Measurements from ENCODE around the gene WASHC3. TPM values are rescaled to one million over a fixed set of nuclear protein-coding genes. Genes with fewer than 3 reads are reported as not detected.
"Not testable (repeated sequence)": the region's sequence is repeated elsewhere in the genome, so short reads cannot be mapped to it uniquely, and the experiment has no call there.

WASHC3 gene, protein sequence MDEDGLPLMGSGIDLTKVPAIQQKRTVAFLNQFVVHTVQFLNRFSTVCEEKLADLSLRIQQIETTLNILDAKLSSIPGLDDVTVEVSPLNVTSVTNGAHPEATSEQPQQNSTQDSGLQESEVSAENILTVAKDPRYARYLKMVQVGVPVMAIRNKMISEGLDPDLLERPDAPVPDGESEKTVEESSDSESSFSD
- total RNA-seq, result 53.6 and 96.6 TPM in 2 replicates

GRCh38 chr12:102061560-102062418 lies at the start of gene WASHC3:
TSS of gene WASHC3 (minus strand) at chr12:102061991. CDS start at chr12:102061962, 29 bp downstream.
- DNase-seq (ENCODE audit: low read depth), result peak; percentile 82

- DNase-seq (ENCODE audit: low read depth), result no peak
These were observed 49.0 kb upstream of the WASHC3 start for GRCh38 chr12:102110782-102111181.

GRCh38 chr12:102107970-102108369 lies 46.2 kb upstream of the WASHC3 start:
- DNase-seq (ENCODE audit: low read depth), result no peak

DNA sequence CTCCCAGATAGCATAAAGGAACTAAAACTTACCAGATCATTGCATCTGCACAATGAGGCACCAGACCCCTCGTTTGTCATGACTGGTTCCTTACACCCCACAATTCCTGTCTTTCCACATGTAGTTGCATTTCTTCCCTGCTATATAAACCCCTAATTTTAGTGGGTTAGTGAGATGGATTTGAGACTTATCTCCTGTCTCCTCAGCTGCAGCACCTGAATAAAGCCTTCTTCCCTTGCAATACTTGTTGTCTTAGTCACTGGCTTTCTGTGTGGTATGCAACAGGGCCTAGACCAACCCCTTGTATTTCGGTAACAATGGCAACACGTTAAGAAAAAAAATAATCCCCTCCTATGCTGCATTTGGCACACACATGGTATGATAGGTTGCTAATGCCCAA lies 45.1 kb upstream of the WASHC3 start:
- DNase-seq (ENCODE audit: low read depth), result no peak

- no peak for DNase-seq (ENCODE audit: low read depth)
These were observed 35.1 kb upstream of the WASHC3 start for GRCh38 chr12:102096855-102097254.

- DNase-seq (ENCODE audit: low read depth), result peak; percentile 28
These were observed 34.0 kb upstream of the WASHC3 start for GRCh38 chr12:102095677-102096263.

DNA sequence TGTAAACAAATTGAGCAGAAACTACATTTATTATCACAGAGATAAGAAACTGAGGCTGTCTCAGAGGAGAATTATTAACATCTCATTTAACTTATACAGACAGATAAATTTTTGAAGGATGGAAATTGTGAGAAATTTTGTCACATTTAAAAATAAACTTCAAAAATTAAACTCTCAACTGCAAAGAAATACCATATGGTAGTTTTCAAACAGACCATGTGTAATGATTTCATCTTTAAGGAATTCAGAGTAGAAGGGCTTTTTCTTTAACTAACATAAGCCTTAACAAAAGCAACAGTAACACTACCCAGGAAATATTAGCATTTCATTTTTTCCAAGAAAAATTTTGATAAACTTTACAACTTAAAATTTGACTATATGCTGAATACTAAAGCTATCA lies 31.5 kb upstream of the WASHC3 start:
- DNase-seq (ENCODE audit: low read depth), result no peak

- DNase-seq (ENCODE audit: low read depth), result not testable (repeated sequence)
These were observed 27.5 kb upstream of the WASHC3 start for GRCh38 chr12:102089228-102089835.

GRCh38 chr12:102080842-102081241 lies 19.1 kb upstream of the WASHC3 start:
- DNase-seq (ENCODE audit: low read depth), result no peak

DNA sequence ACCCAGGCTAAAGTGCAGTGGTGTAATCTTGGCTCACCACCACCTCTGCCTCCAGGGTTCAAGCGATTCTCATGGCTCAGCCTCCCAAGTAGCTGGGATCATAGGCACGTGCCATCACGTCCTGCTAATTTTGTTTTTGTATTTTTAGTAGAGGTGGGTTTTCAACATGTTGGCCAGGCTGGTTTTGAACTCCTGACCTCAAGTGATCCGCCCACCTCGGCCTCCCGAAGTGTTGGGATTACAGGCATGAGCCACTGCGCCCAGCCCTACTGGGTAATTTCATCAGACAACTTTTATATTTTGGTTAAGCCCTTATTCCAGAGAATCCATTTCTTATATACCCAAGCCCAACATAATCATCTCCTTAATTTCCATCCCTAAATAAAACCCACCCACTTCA lies 10.3 kb upstream of the WASHC3 start:
- not testable (repeated sequence) for DNase-seq (ENCODE audit: low read depth)

- DNase-seq (ENCODE audit: low read depth), result no peak
These were observed 7.9 kb upstream of the WASHC3 start for GRCh38 chr12:102069707-102070106.

- peak; percentile 52 for DNase-seq (ENCODE audit: low read depth)
These were observed 5.9 kb upstream of the WASHC3 start for GRCh38 chr12:102067574-102068258.

GRCh38 chr12:102064476-102064875 lies 2.7 kb upstream of the WASHC3 start:
- no peak for DNase-seq (ENCODE audit: low read depth)

DNA sequence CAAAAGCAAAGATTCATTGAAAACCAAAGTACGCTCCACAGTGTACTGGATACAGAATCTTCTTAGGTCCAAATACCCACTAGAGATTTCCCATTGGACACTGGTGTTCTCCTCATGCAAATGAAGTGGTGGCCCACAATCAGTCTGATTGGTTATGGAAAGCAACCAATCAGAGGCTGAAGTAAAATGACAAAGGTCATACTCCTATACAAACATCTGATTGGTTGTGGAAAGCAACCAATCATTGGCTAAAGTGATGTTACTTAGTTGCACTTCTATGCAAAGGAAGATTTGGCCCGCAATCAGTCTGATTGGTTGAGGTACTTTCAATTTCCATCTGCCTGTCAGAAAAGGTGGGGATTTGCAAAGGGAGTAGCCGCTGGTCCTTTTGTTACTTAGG lies 1.3 kb upstream of the WASHC3 start:
- no peak for DNase-seq (ENCODE audit: low read depth)

DNA sequence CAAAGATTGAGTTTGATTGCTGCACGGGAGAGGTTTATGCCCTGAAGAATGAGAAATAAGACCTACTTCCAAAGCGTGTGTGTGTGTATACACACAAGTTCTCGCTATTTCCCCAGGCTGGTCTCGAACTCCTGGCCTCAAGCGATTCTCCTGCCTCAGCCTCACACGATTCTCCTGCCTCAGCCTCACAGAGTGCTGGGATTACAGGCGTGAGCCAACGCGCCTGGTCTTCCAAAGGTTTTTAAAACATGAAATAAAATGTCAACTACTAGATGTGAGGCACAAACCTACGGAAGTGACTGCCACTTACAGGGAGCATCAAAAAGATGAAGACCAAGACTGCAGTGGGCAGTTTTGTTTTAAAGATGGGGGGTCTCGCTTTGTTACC lies 622 bp upstream of the WASHC3 start:
- DNase-seq (ENCODE audit: low read depth), result no peak

DNA sequence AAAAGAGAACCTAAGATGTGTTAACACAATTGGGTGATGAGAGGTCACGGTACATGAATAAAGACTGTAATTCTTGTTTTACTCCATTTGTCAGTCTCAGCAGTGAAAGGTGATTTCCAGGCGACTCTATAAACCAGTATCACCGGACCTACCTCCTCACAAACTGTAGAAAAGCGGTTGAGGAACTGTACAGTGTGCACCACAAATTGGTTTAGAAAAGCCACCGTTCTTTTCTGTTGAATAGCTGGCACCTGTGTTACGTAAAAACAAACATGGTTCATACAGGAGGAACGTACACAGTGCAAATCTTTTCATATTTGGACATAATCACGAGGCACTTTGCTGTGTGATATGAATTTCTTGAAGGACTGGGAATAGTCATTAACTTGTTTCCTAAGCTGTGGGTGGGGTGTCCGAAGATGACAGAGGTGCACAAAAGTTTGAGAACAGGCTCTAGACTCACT lies 663 bp downstream of the WASHC3 start:
- peak; percentile 19 for DNase-seq (ENCODE audit: low read depth)

GRCh38 chr12:102059343-102059742 lies 2.4 kb downstream of the WASHC3 start:
- peak; percentile 5 for DNase-seq (ENCODE audit: low read depth)

DNA sequence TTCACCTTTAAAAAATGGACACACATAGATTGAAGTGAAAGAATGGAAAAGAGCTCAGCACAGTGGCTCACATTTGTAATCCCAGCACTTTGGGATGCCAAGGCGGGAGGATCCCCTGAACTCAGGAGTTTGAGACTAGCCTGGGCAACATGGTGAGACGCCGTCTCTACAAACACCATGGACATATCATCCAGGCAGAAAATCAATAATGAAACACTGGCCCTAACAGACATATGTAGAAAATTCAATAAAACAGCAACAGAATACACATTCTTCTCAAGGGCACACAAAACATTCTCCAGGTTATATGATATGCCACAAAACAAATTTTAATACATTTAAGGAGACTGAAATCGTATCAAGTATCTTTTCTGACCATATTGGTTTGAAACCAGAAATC lies 7.4 kb downstream of the WASHC3 start:
- DNase-seq (ENCODE audit: low read depth), result no peak

DNA sequence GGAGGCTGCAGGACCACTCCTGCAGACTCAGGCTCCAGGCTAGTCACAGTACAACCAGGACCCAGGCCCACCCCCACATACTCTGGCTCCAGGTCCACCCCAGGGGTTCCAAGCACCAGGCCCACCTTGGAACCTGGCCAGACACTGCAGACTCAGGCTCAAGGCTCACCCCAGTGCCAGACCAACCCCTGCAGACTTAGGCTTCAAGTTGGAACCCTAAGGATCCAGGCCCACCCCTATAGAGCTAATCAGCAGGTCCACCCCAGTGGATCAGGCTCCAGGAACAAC lies 8.8 kb downstream of the WASHC3 start:
- DNase-seq (ENCODE audit: low read depth), result no peak

- no peak for DNase-seq (ENCODE audit: low read depth)
These were observed 9.4 kb downstream of the WASHC3 start for GRCh38 chr12:102052192-102053061.

DNA sequence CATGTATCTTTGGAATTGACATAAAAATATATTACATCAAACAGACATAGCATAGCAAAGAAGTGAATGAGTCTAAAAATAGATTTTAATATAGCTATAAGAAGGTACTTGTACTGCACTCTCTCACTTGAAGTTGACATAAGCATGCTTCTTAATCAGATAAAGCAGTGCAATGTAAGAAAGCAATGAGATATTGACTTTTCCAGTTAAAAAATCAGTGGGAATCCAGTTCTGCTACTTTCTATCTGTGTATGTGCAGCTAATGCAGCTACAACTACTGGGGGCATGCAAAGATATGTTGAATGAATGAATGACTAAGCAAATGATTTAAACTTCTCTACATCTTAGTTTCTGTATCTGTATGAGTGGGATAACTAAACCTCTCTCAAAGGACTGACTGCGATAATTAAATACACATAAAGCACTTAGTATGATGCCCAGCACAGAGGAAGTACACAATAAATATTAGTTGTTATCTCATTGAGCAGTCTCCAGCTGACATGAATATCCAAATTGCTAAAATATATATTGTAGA lies 10.3 kb downstream of the WASHC3 start:
- no peak for DNase-seq (ENCODE audit: low read depth)

All from renal cortical epithelial cell (primary cell).